Measurements from ENCODE around the gene NR6A1. TPM values are rescaled to one million over a fixed set of nuclear protein-coding genes. Genes with fewer than 3 reads are reported as not detected.

NR6A1 gene
- total RNA-seq, 4 donors from 2014 or later = 1.7 to 8.4 (median 5.5) TPM

GRCh38 chr9:124790801-124791505 lies 19.8 kb upstream of the NR6A1 start:
- Histone ChIP-seq H3K9me3 (no peaks in the 10 kb centered on the region), H3K4me3 (no peak overlapping the region), H3K27me3 (no peaks in the 10 kb centered on the region), H3K36me3 (peaks cover 0 to 17% (median 0%) of the 10 kb centered on the region in 3 donors), H3K27ac (no peak overlapping the region), H3K4me1 (peaks cover 0 to 35% (median 5%) of the 10 kb centered on the region in 4 donors)
- TF ChIP-seq CTCF (IDR thresholded peaks at IDR 0.05) = no peak
- no peak for TF ChIP-seq POLR2A (IDR thresholded peaks at IDR 0.05)
- TF ChIP-seq EP300 (IDR thresholded peaks at IDR 0.05) = no peak
- no peak for DNase-seq (ENCODE audit: low spot score in 2 of 2)
- WGBS, 2 donors = 84 to 91% methylated on average over 5 of the region's 5 CpGs

GRCh38 chr9:124790301-124790700 lies 19.2 kb upstream of the NR6A1 start:
- H3K9me3 ChIP-seq = no peaks in the 10 kb centered on the region
- no peaks in the 10 kb centered on the region for H3K27me3 ChIP-seq
- no peak for DNase-seq (ENCODE audit: low spot score in 2 of 2)
- no peak overlapping the region for H3K4me3 ChIP-seq
- peak overlapping the region in 1 of 4 donors; percentile 70 for H3K27ac ChIP-seq
- WGBS, 2 donors = 86 to 88% methylated on average over 8 of the region's 8 CpGs
- no peak for TF ChIP-seq EP300 (IDR thresholded peaks at IDR 0.05)
- TF ChIP-seq CTCF (IDR thresholded peaks at IDR 0.05) = no peak
- no peak for TF ChIP-seq POLR2A (IDR thresholded peaks at IDR 0.05)
- H3K4me1 ChIP-seq = peaks cover 0 to 28% (median 4%) of the 10 kb centered on the region in 4 donors
- peaks cover 0 to 17% (median 0%) of the 10 kb centered on the region in 3 donors for H3K36me3 ChIP-seq

GRCh38 chr9:124789531-124789930 lies 18.4 kb upstream of the NR6A1 start:
- TF ChIP-seq EP300 (IDR thresholded peaks at IDR 0.05) (no peak), POLR2A (IDR thresholded peaks at IDR 0.05) (no peak), CTCF (IDR thresholded peaks at IDR 0.05) (no peak)
- no peaks in the 10 kb centered on the region for H3K27me3 ChIP-seq
- 39 to 61% methylated on average over 2 of the region's 2 CpGs for WGBS, 2 donors
- peaks cover 0 to 27% (median 2%) of the 10 kb centered on the region in 4 donors for H3K4me1 ChIP-seq
- no peak for DNase-seq (ENCODE audit: low spot score in 2 of 2)
- no peak overlapping the region for H3K4me3 ChIP-seq
- H3K27ac ChIP-seq = peak overlapping the region in 2 of 4 donors; percentile 41 to 70
- peaks cover 0 to 10% (median 0%) of the 10 kb centered on the region in 3 donors for H3K36me3 ChIP-seq
- H3K9me3 ChIP-seq = no peaks in the 10 kb centered on the region

- Histone ChIP-seq H3K27ac (peak overlapping the region in 2 of 4 donors; percentile 41 to 70), H3K27me3 (no peaks in the 10 kb centered on the region), H3K4me3 (no peak overlapping the region), H3K4me1 (peaks cover 0 to 27% (median 5%) of the 10 kb centered on the region in 4 donors), H3K9me3 (no peaks in the 10 kb centered on the region), H3K36me3 (peaks cover 0 to 10% (median 0%) of the 10 kb centered on the region in 3 donors)
- no peak for TF ChIP-seq POLR2A (IDR thresholded peaks at IDR 0.05)
- TF ChIP-seq CTCF (IDR thresholded peaks at IDR 0.05) = no peak
- no peak for TF ChIP-seq EP300 (IDR thresholded peaks at IDR 0.05)
- DNase-seq (ENCODE audit: low spot score in 2 of 2) = no peak
- WGBS, 2 donors = 85 to 88% methylated on average over 3 of the region's 3 CpGs
These were observed 17.6 kb upstream of the NR6A1 start for GRCh38 chr9:124788542-124789217.
